ENCODE results near the gene ZBTB25.

DNA sequence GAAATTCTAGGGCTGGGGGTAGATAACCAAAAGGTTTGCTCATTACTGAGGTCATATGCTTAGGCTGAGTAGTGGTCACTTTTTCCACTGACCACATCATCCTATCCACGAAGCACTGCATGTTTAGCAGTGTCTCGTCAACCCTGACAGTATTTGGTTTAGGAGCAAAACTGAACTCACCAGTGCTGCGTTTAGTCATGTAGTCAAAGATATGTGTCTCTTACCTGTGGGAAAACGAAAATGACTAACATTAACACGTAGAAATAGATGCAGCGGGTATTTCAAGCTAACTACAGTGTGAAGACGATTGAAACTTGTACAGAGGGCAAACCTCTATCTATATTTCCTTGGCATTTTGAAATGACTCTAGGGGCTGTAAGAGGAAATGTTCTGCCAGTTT is 80.9 kb downstream of the ZBTB25 start:
- TF ChIP-seq, protein P1, sequence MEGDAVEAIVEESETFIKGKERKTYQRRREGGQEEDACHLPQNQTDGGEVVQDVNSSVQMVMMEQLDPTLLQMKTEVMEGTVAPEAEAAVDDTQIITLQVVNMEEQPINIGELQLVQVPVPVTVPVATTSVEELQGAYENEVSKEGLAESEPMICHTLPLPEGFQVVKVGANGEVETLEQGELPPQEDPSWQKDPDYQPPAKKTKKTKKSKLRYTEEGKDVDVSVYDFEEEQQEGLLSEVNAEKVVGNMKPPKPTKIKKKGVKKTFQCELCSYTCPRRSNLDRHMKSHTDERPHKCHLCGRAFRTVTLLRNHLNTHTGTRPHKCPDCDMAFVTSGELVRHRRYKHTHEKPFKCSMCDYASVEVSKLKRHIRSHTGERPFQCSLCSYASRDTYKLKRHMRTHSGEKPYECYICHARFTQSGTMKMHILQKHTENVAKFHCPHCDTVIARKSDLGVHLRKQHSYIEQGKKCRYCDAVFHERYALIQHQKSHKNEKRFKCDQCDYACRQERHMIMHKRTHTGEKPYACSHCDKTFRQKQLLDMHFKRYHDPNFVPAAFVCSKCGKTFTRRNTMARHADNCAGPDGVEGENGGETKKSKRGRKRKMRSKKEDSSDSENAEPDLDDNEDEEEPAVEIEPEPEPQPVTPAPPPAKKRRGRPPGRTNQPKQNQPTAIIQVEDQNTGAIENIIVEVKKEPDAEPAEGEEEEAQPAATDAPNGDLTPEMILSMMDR (IDR thresholded peaks at IDR 0.05), result no peak
- TF ChIP-seq POLR2A (IDR thresholded peaks at IDR 0.05), result no peak

Measured in adrenal gland (tissue), 5 donors.